Stimulated activated CD8-positive, alpha-beta memory T cell treated with anti-CD3 and anti-CD28 coated beads, Interleukin-4, amount 100 ng/mL, for 48 hours (primary cell): Measurements from ENCODE around the gene ATG7.

Experiments
- DNase-seq: peaks from one replicate; pipeline ENCODE4 v3.0.0-alpha.2; 2020

ATG7 gene

DNA sequence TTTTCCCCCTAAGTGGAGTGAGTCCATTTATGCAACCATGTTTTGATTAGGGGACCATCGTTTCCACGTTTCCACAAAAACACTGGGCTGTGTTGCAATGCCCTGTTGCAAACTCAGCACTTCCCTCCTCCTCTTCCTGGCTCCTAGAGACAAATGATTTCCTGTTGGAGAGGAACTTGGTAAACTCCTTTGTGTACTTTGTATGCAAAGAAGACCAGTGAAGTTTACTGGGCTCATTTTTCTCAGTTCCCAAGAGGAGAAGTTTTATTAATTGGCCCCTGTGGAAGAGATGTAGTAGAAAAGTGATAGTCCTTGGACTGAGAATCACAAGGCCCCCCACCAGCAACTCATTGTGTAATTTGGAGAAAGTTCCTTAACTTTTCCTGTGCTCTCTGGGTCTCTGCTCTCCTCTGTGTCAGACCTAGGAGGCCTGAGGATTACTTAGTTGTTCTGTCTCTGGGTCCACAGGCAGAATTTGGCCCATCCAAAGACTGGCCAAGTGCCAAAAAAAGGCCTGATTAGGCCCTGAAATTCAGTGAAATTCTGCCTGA lies 95.0 kb downstream of the ATG7 start:
- no peak for DNase-seq

DNA sequence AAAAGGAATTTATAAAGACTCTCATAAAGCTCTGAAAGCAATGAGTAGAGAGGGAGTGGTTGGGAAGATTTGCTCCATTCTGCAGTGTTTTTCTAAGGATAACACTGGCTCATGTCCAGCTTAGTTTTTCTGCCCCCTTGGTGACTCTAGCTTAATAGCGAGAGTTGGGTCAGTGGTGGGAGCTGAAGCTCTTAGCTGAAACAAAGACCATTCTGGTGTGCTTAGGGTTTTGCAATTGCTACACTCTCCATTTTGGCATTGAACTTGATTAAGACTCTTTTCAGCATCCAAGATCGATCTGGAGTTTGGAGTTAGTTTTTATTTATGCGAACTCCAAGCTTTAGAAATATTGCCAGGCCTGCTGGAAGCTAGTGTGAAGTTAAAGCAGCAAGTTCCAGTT lies 98.0 kb downstream of the ATG7 start:
- DNase-seq = no peak

DNA sequence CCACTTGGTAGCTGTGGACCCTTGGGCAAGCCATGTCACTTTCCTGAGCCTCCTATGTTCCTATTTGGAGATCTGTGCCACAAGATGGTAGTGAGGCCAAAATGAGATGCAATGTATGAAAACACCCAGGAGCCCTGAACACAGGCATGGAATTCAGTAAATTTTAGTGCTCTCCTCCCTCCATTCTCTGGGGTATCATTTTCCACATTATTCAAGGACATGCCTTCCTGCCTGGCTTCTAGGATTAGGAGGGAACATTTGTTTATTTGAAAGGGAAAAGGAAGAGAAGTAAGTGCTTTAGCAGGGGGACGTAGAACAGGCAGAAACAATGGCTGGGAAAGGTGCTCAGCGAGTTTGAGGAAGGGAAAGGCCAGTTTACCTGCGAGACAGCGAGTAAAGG lies 98.8 kb downstream of the ATG7 start:
- no peak for DNase-seq

DNA sequence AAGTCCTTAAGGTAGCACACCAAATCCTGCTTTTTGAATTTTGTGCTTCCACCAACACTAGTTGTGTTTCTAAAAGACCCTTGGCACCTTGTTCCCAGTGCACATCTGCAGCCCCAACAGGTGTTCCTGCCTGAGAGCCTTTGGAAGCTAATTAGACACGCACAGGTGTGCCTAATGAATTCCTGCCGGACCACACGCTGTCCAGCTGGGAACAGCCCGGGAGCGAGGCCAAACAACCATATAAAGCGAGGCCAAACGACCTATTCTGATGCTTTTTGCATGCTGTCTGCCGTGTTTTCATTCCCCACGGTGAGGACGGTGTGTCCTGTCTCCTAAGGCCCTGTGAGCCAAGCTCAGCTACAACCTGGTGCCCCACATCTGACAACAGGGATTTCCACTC lies 99.5 kb downstream of the ATG7 start:
- DNase-seq = no peak

DNA sequence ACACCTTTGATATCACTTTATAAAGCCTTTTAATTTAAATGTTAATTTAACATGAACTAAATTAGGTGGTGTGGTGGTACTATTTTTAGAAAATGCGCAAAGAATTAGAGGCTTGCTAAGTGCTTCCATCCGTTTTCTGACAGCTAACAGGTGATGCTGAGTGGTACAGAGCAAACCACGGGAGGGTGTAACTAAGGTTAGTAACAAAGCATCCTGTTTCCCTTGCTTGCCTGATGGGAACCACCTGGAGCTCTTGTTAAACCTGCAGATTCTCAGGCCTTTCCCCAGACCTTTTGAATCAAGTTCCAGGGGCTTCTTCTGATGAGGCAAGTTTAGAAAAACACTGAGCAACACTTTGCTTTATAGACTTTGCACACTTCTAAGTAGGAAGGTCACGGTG lies 101.0 kb downstream of the ATG7 start:
- DNase-seq = no peak

DNA sequence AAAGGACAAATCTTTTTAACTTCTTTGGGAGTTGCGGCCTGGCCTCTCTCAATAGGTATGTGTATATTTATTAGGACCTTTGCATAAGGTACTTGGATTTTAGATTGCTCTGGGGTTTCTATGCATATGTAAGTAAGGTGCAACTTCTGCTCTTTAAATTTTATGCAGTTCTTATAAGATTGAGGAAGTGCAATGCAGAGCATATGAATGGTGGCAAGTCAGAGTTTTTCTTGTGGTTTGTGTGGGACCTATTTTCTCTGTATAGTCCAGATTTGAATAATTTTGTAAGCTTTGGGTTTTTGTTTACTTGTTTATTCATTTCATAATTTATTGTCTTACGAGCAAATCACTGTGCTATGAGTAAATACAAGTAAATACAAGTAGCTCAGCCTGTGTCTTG lies 101.5 kb downstream of the ATG7 start:
- DNase-seq = no peak

DNA sequence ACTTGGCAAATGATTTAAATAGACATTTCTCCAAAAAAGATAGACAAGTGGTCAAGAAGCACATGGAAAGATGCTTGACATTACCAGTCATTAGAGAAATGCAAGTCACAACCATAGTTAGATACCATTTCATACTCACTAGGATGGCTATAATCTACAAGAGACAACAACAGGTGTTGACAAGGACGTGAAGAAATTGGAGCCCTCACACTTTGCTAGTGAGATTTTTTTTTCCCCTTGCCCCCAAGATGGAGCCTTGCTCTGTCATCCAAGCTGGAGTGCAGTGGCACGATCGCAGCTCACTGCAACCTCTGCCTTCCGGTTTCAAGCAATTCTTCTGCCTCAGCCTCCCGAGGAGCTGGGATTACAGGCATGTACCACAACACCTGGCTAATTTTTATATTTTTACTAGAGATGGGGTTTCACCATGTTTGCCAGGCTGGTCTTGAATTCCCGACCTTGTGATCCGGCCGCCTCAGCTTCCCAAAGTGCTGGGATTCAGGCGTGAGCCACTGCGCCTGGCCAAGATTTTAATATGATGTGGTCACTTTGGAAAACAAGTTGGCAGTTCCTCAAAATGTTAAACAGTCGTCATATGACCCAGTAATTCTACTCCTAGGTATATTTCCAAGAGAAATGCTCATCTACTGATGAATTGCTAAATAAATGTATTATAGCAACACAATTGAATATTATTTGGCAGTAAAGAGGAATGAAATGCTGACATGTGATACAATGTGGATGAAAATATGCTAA lies 103.3 kb downstream of the ATG7 start:
- no peak for DNase-seq

DNA sequence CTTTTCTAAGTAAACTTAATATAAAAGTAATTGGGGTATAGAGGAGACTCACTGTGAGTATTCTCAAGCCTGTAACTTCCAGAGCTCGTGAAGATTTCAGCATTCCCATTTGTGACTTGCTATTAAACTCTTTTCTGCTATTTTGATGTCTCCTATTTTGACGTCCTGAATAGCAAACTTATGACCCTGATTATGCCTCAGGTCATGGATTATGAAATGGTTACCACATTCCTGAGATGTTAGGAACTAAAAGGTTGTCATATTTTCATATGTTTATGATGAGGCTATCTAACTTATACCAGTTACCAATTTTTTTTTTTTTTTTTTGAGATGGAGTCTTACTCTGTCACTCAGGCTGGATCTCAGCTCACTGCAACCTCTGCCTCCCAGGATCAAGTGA lies 105.5 kb downstream of the ATG7 start:
- no peak for DNase-seq

DNA sequence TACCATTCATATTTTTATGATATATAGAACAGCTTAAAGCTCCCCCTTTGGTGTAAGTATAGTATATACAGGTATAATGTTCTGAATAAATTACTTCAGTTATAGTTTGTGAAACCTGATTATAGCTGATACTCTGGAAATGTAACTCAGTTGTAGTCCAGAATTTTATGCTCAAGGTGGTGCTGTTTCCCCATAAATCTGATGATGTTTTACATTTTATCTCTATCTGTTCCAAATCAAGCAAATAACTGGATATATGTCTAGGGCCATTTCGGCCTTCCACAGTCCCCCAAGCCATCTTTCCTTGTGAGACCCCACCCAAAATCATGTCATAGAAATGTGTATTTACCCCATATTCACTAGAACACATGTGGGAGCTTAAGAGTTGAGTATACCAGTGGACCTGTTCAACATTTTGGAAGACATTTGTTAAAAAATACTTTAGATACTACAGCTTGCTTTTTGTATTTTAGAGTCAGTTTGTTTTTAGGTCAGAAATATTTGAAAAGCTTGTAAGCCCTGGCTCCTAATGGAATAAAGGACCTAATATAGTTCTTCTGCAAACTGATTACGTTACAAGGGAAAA lies 107.1 kb downstream of the ATG7 start:
- no peak for DNase-seq

DNA sequence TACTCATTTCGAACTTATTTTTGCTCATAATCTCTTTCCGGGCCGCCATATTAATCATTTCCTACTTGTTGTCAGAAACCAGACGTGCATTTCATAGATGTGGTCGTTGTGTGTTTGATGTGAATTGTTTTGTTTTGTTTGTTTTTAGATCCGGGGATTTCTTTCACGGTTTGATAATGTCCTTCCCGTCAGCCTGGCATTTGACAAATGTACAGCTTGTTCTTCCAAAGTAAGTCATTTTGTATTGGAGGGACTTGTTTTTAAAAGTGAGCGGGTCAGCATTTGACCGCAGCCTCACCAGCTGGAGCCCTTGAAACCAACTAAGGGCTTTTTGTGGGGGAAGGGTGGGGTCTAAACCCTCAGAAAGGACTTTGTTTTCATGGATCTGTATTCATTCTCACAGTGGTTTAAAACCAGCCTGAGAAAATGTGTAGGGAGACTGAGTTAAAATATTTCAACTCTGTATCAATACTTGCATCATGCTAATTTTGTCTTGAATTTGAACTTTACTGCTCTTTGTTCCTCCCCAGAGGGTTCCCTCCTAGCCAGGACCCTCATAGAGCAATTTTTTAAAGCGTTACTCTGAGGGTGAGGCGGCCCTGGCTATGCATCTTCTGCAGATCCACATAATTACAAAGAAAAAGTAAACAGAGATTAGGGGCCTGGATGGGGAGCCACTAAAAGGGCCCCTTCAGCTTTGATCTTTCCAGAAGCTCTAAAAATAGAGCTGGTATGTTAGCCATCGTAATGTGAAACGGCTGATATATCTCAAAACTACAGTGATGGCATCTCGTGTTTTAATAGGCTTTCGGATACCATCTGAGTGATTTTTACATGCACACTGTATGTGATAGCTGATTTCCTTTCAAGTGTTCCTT lies 107.9 kb downstream of the ATG7 start:
- no peak for DNase-seq

DNA sequence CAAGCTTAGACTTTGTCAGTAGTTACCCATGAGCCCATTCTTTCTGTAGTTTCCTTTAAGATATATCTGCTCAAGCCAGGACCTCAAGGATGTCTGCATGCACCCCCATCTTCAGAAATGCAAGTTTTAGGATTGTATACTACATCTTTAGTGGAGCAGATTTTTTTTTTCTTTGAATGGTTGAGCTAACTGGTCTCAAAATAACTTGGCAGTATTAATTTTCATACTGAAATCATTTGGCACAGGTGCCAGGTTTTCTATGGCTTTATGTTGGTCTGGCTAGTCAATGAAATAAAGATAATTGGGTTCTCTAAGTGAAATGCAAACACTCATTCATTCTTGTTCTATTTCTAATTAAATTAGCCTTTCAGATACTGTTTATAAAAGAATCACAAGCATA lies 108.9 kb downstream of the ATG7 start:
- no peak for DNase-seq

DNA sequence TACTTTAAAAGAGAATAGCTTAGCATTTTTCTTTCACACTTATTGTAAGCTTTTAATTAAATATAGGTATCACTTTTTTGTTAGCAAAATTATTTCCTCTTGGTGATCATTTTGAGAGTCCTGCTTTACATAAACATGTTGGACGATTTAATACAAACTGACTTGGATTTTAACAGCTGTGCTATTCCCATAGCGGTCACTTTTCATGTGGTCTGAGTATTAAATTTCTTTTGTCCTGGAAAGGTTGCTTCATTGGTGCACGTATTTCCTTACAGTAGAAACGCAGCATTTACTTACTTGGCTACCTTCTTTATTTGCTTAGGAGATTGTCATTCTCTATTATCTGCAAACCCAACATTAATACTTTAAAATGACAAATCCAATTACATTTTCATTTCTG lies 109.4 kb downstream of the ATG7 start:
- DNase-seq = no peak

DNA sequence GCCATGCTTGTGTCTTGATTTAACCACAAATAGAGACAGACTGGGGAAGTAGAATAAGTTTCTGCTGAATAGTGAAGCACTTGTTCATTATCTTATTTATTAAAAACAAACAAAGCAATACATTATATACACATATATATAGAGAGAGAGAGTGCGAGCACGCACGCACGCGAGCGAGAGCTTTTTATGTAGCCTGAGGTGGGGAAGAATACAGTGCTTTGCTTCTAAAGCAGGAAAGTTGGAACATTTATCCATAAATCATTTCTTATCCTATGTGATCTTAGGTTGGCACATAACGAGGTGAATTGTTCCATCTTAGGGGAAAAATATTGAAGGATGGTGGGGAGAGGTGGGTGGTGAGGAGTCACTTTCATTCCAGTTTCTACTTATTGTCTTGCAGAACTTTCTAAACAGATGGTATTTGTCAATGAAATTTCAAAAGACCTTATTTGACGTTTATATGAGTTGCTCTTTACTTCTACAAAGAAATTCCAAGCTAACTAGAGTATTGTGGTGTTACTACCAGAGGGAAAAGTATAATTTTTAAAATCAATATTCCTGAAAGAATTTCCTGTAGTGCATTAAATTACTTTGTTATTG lies 110.0 kb downstream of the ATG7 start:
- no peak for DNase-seq

DNA sequence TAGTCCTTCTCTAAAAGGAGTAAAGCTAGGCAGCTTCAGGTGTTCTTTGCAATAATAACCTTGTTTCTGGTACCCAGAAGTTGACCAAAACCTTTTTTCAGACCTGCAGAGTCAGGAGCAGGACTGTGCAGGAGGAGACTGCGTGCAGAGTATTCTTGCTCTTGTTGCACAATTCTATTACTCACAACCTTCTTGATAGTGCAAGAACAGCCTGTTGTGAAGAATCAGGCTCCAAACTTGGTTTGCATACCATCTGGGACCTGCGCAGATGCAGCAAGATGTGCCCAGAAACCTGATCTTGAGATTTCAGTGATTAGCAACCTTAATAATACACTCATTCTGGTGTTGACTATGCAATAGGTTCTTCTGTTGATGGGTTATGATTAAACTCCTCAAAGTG lies 111.9 kb downstream of the ATG7 start:
- DNase-seq = no peak

DNA sequence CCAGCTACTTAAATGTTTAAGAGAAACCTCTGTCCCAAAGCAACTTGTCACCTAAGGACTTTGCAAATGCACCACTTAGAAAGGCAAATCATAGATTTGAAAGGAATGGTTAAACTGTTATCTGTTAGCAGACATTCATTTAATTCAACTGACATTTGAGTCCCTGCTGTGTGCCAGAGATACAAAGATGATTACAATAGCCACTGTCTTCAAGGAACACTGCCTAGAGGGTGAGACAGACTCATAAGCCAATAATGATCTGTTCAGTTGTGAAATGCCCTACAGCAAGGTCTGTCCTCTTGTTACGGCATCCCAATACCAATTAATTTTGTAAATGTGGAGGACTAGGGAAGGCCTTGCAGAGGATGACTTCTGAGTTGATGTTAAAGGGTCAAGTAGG lies 113.1 kb downstream of the ATG7 start:
- DNase-seq = no peak

DNA sequence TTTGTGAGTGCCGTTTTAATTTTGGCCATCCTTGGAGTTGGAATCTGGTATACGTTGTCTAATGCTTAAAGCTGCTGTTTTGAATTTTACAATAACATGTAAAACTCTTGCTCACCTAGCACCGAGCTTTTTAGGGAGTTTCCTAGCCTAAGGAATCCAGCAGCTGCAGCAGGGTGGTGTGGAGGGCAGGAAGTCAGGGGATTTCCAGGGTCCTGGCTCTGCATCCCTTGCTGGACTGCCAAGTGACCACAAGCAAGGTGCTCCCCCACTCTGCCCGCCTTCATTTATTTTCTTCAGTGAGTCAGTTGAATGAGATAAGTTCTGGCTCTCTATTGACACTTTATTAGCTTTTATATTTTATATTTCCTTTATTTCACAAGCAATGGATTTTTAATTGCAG lies 113.7 kb downstream of the ATG7 start:
- no peak for DNase-seq

DNA sequence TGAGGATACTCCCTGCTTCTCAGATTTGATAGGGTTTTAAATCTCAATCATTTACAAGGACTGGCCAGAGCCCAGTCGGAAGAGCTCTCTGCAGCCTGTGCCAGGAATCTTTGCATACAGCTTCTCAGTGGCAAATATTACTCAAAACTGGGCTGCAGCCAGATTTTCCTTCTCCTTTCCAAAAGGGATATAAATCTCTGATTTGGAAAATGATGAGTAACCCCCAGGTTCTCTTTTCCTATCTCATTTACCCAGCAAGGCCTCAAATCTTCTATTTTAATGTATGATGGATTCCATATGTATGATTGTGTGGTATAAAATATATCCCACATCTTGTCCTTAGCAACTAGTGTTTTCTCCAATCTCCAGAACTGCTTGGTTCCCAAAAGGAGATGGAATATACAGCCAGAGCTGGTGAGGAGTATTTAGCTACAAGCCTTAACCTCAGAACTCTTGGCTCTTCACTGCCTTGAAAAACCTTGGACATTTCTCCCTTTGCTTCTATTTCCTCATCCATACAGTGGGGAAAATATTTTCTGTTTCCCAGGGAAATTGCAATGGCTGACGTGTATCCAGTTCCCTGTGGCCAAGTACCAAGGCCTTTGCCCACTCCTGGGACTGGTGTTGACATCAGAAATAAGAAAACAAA lies 114.4 kb downstream of the ATG7 start:
- DNase-seq = no peak

DNA sequence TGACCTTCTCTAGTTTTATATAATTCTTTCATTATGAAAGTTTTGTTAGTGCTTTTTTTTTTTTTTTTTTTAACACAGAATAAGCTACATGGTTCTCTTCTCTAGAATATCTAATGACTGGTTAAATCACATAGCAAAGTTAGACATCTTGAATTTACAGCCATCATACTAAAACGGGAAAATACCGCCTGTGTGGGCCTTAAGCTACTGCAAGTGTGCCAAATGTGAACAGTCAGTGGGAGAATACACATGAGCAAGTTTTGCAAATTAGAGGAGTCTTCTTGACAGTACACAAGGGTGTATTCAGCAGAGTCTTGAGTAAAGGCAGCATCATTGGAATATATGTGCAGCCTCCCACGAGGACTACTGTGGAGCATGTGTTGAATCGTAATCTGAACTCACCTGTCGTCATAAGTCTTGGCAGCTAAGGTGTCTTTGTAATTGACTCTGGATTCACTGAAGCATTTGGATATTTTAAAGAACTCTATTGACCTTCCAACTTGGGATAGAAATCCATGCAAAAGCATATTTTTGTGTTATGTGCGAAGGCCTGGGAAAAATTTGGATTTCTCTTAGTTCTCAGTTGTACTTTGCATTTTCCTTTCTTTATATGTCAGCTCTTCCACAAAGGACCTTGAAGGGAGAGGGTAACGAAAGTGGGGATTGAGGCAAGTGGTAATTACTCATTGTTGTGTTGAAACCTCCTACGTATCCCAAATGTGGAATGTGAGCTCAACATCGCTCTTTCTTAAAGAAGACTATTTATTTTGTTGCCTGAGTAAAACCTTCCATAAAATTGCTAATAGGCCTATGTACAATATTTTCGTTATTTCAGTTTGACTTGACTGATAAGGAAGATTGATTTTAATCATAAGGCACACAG lies 117.4 kb downstream of the ATG7 start:
- DNase-seq = no peak

DNA sequence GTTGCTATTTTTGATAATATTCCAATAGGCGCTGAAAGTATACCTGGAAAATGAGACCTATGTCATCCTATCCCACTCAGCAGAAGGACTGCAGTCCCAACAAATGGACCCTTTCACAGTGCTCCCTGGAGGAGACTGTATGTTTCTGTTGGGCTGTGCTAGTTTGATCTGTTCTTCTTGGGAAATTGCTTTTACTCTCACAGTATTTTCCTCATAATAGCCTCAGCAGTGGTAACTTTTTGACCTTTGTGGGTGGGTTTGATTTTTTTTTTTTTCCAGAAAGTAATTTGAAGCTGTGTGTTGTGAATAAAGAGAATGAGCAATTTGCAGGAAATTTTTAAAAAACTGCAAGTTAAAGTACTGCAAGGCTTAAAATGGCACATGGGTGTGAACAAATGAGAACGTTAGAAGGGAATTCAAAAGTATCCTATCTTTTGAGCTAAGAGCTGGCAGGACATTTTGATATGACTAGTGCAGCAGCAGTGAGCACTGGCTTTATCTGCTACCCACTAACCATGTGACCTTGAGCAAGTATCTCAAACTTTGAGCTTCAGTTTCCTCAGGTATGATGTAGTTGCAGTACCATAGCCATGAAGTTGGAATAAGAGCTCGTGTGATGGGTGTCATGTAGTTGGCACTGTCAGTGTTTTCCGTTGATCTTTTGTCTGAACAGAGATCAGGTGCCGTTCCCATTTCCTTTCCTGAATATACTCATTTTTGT lies 118.4 kb downstream of the ATG7 start:
- DNase-seq = no peak

DNA sequence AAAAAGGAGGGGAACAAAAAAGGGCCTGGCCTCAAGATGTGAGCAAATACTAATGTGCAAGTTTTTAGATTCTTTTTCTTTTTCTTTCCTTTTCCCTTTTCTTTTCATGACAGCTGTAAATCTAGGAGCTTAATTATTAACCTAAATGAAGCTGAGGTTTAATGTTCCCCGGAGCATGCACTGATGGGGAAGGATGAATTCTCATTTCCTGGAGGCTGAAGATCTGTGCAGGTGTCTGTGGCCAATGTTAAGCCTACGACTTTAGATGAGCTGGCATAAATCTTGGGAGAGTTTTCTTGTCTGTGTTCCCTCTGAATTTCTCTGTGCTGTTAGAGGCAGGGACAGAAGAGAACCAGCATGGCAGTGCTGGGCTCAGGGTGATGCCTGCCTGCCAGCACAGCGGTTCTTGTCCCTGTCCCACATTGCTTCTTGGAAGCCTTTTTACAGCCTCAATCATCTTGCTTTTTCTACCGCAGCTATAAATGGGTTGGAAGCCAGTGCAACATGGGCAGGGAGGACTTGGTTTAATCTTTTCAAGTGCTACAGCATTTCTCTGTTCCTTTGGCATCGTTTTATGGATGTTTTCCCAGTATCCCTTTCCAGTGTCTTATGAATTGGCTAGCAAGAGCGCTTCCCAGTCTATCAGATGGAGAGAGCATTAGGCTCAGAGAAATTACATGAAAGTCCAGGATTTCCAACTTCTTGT lies 119.1 kb downstream of the ATG7 start:
- DNase-seq = no peak
